GM20431 (cell line): ENCODE measurements around the gene SPATA6.

Experiments
- in situ Hi-C: fragments of 300-500 bp; cut with MseI, MboI; formaldehyde crosslinking; loops from one replicate; pipeline ENCODE4 v1.15.0; 2020; ENCODE audit warnings: low sequenced_read_pairs; ENCODE audit not compliant: unreplicated experiment

SPATA6 gene

GRCh38 chr1:48266576-48266975 lies 205.4 kb downstream of the SPATA6 start:
- in situ Hi-C loops = no loop called here

GRCh38 chr1:48263041-48263440 lies 209.0 kb downstream of the SPATA6 start:
- in situ Hi-C loops = no loop called here

- in situ Hi-C loops = no loop called here
These were observed 210.1 kb downstream of the SPATA6 start for GRCh38 chr1:48261881-48262400.

- in situ Hi-C loops = no loop called here
These were observed 213.9 kb downstream of the SPATA6 start for GRCh38 chr1:48258106-48258505.

DNA sequence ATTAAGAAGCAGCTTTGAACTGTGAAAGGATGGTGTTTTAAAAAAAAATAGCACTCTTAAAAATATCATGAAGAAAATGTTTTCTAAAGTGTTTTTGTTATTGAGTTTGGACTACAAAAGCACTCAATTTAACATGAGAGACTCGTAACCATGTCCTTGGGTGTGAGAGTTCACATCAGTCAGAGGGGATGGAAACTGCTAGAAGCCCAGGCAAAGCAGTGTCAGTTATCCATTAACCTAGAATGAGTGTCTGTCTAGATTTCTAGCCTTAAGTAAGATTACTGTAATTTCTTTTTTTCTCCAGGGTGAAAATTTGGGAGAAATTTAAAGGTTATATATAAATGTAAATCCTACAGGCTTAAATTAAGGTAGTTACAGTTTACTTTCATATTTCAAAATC lies 217.8 kb downstream of the SPATA6 start:
- in situ Hi-C loops = no loop called here

GRCh38 chr1:48251821-48252220 lies 220.2 kb downstream of the SPATA6 start:
- in situ Hi-C loops = no loop called here

DNA sequence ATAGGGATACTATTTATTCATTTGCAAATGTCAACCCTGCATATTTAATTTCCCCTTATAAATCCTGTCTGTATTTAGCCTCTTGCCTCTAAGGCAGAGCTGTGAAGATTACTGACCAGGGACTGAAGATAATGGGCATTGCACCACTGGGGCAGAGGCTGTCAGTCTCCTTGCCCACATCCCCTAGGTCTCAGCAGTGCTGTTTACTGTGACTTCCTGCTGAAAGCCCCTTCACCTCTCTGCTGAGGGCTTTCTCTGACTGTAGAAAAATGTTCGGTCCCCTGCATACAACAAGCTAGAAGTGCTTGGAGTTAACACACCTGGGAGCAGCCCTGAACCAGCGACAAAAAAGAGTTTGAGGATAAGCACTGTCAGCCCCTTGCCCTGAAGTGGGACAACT lies 220.7 kb downstream of the SPATA6 start:
- in situ Hi-C loops = no loop called here

DNA sequence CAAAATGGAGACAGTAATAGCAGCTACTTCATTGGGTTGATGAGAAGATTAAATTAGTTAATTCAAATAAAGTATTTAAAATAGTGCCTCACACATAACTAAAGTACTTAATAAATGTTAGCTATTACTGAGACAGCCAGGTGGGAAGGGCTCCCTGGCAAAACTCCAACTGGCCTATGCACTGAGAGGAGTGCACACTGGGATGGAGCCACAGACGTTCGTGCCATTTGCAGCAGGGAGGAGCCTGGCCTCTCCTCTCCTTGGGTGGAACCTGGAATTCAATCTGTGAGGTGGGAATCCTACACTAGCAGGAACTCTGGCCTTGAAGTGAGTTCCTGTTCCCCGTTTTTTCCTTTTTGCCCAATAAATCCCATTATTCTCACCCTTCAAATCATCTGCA lies 221.4 kb downstream of the SPATA6 start:
- in situ Hi-C loops = no loop called here

GRCh38 chr1:48249868-48250267 lies 222.1 kb downstream of the SPATA6 start:
- in situ Hi-C loops = no loop called here

DNA sequence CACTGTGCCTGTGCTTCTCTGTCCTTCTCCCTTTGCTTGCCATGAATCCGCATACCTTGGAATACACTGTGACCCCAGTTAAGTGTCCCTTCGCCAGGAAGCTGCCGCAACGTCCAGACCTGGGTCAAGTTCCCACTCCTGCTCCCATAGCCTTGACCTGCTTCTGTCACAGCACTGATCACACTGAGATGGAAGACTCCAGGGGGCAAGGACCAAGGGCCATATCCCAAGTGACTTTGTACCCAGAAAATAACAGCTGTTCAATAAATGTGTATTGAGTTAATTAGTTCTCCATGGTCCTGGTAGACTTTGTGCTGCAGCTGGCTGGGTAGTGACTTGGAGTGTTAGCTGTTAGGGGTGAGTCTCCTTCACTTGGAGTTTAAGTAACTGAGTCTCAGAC lies 223.6 kb downstream of the SPATA6 start:
- in situ Hi-C loops = no loop called here

DNA sequence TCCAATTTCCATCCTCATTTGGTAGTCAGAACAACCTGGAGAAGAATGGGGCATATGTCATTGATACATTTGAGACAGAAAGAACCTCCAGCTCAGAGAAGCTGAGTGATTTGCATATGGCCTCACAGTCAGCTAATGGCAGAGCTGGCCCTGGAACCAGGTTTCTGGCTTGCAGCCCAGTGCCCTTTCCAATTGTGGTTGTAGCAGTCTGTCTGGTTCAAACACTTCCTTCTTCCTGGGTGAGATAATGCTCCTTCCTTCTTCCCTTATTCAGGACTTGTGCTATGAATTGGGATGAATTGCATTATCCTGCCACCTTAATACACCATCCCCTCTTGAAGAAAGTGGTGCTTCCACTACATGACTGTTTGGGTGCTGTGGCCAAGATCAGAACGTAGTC lies 225.3 kb downstream of the SPATA6 start:
- in situ Hi-C loops = no loop called here
